Esophagus (tissue), 2 donors: ENCODE results near the gene DPP6. TPM values are rescaled to one million over a fixed set of nuclear protein-coding genes. Genes with fewer than 3 reads are reported as not detected.

ENCODE experiments used
- H3K27ac ChIP-seq, 2 donors: one replicate each; pipeline ENCODE4 v1.5.1; 2013; ENCODE audit warnings: low read depth in 2 of 2, mild to moderate bottlenecking in 2 of 2, inconsistent platforms in 1 of 2, low read length in 1 of 2, moderate library complexity in 1 of 2
- H3K27me3 ChIP-seq, 2 donors: one replicate each; pipeline ENCODE4 v1.6.1; 2013; ENCODE audit warnings: low read length in 2 of 2, control low read depth in 1 of 2, mild to moderate bottlenecking in 1 of 2; ENCODE audit not compliant: insufficient read depth in 2 of 2, control insufficient read depth in 1 of 2
- H3K36me3 ChIP-seq, 2 donors: one replicate each; pipeline ENCODE4 v1.6.1; 2013; ENCODE audit warnings: low read length in 1 of 2; ENCODE audit not compliant: control insufficient read depth in 2 of 2, insufficient read depth in 2 of 2
- H3K4me1 ChIP-seq, 2 donors: one replicate each; pipeline ENCODE4 v1.6.1; 2013; ENCODE audit warnings: low read length in 1 of 2; ENCODE audit not compliant: control insufficient read depth in 2 of 2, insufficient read depth in 2 of 2
- H3K4me3 ChIP-seq, 2 donors: one replicate each; pipeline ENCODE4 v1.5.1; 2013; ENCODE audit warnings: low read length in 2 of 2, mild to moderate bottlenecking in 2 of 2, low read depth in 1 of 2, moderate library complexity in 1 of 2
- H3K9me3 ChIP-seq, 2 donors: one replicate each; pipeline ENCODE4 v1.6.1; 2013; ENCODE audit warnings: mild to moderate bottlenecking in 2 of 2, low read depth in 1 of 2, low read length in 1 of 2, moderate library complexity in 1 of 2; ENCODE audit not compliant: control insufficient read depth in 2 of 2, insufficient read depth in 1 of 2
- WGBS, 2 donors: extraction: QIAGEN DNeasy Blood & Tissue Kit; methylation state at CpG; one replicate each; pipeline ENCODE4 v1.1.7; 2013; 5-methylcytosine and 5-hydroxymethylcytosine counted together
- polyA plus RNA-seq, 2 donors: library from polyadenylated mRNA; stranded (reverse); fragments of 200-250 nt; gene quantifications; one replicate each; pipeline ENCODE4 v1.2.3, GENCODE V29; 2013
- donor health status: healthy with polysubstance abuse.
- donor health status: Bipolar disorder and iron deficiency.

Gene DPP6
- polyA plus RNA-seq, 2 donors, result 0.24 to 0.60 TPM

GRCh38 chr7:154881526-154881925 lies 829.3 kb downstream of the DPP6 start:
- H3K27ac ChIP-seq, result no peak overlapping the region
- peaks cover 0 to 15% of the 10 kb centered on the region in 2 donors for H3K9me3 ChIP-seq
- WGBS, 2 donors, result 89 to 91% methylated on average over 11 of the region's 11 CpGs
- no peaks in the 10 kb centered on the region for H3K4me1 ChIP-seq
- H3K36me3 ChIP-seq, result no peaks in the 10 kb centered on the region
- no peak overlapping the region for H3K4me3 ChIP-seq
- no peaks in the 10 kb centered on the region for H3K27me3 ChIP-seq

GRCh38 chr7:154882931-154883474 lies 830.8 kb downstream of the DPP6 start:
- 91 to 95% methylated on average over 8 of the region's 8 CpGs for WGBS, 2 donors
- H3K4me3 ChIP-seq, result no peak overlapping the region
- no peaks in the 10 kb centered on the region for H3K36me3 ChIP-seq
- H3K9me3 ChIP-seq, result peaks cover 0 to 15% of the 10 kb centered on the region in 2 donors
- H3K4me1 ChIP-seq, result no peaks in the 10 kb centered on the region
- H3K27me3 ChIP-seq, result no peaks in the 10 kb centered on the region
- no peak overlapping the region for H3K27ac ChIP-seq

GRCh38 chr7:154884348-154884920 lies 832.2 kb downstream of the DPP6 start:
- 91 to 95% methylated on average over 7 of the region's 7 CpGs for WGBS, 2 donors
- Histone ChIP-seq H3K27me3 (no peaks in the 10 kb centered on the region), H3K4me1 (no peaks in the 10 kb centered on the region), H3K9me3 (peaks cover 0 to 22% of the 10 kb centered on the region in 2 donors), H3K4me3 (no peak overlapping the region), H3K27ac (no peak overlapping the region), H3K36me3 (no peaks in the 10 kb centered on the region)

DNA sequence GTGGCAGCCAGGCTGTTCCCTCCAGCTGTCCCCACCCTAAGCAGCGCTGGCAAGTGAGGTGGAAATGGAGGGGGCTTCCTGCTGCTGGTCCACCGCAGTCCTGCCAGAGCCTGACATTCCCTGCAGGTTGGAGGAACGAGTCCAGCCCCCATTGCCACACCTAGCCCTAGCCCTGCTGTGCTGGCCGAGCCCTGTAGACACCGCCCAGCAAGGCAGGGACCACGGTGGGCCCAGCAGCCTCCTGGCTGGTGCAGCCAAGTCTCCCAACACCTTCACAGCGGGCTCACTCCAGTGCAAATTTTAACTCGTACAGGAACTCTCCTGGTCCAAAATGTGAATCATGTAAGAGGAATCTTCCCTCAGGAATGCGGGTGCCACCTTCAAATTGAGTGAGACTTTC lies 834.4 kb downstream of the DPP6 start:
- H3K4me3 ChIP-seq, result no peak overlapping the region
- H3K4me1 ChIP-seq, result no peaks in the 10 kb centered on the region
- no peaks in the 10 kb centered on the region for H3K36me3 ChIP-seq
- H3K27me3 ChIP-seq, result no peaks in the 10 kb centered on the region
- WGBS, 2 donors, result 58 to 73% methylated on average over 9 of the region's 9 CpGs
- peaks cover 0 to 25% of the 10 kb centered on the region in 2 donors for H3K9me3 ChIP-seq
- H3K27ac ChIP-seq, result no peak overlapping the region

- H3K4me1 ChIP-seq, result no peaks in the 10 kb centered on the region
- H3K9me3 ChIP-seq, result peaks cover 0 to 23% of the 10 kb centered on the region in 2 donors
- no peak overlapping the region for H3K27ac ChIP-seq
- no peak overlapping the region for H3K4me3 ChIP-seq
- H3K36me3 ChIP-seq, result no peaks in the 10 kb centered on the region
- no peaks in the 10 kb centered on the region for H3K27me3 ChIP-seq
- 55% methylated on average over 3 of the region's 3 CpGs for WGBS, 2 donors
These were observed 836.5 kb downstream of the DPP6 start for GRCh38 chr7:154888690-154889089.

DNA sequence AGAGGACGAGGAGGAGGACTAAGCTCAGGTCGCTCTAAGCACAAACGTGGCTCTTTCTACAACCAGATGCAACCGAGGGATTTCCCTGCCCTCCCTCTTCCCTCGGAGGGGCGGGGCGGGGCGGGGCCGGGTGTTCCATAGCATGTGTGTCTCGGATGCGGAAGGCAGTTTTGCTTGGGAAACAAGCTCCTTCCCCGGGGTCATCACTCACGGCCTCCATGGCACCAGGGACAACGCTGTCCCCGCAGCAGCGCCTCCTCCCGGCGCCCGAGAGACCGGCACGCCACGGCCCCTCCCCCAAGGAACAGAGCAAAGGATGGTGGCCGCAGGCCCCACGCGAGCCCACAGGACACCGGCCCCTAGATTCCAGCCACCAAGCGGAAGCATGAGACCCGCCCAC lies 840.3 kb downstream of the DPP6 start:
- H3K36me3 ChIP-seq, result no peaks in the 10 kb centered on the region
- H3K9me3 ChIP-seq, result peaks cover 0 to 12% of the 10 kb centered on the region in 2 donors
- no peaks in the 10 kb centered on the region for H3K27me3 ChIP-seq
- WGBS, 2 donors, result 36 to 46% methylated on average over 28 of the region's 28 CpGs
- H3K27ac ChIP-seq, result no peak overlapping the region
- H3K4me1 ChIP-seq, result no peaks in the 10 kb centered on the region
- no peak overlapping the region for H3K4me3 ChIP-seq

GRCh38 chr7:154896076-154896475 lies 843.9 kb downstream of the DPP6 start:
- Histone ChIP-seq H3K4me3 (no peak overlapping the region), H3K9me3 (peaks cover 0 to 5% of the 10 kb centered on the region in 2 donors), H3K36me3 (no peaks in the 10 kb centered on the region), H3K27me3 (no peaks in the 10 kb centered on the region), H3K4me1 (no peaks in the 10 kb centered on the region), H3K27ac (no peak overlapping the region)
- WGBS, 2 donors, result 84 to 92% methylated on average over 11 of the region's 11 CpGs

GRCh38 chr7:154898973-154899855 lies 847.0 kb downstream of the DPP6 start:
- Histone ChIP-seq H3K4me1 (no peaks in the 10 kb centered on the region), H3K4me3 (no peak overlapping the region), H3K36me3 (no peaks in the 10 kb centered on the region), H3K9me3 (peaks cover 0 to 6% of the 10 kb centered on the region in 2 donors), H3K27me3 (no peaks in the 10 kb centered on the region), H3K27ac (no peak overlapping the region)
- 82 to 84% methylated on average over 24 of the region's 24 CpGs for WGBS, 2 donors

DNA sequence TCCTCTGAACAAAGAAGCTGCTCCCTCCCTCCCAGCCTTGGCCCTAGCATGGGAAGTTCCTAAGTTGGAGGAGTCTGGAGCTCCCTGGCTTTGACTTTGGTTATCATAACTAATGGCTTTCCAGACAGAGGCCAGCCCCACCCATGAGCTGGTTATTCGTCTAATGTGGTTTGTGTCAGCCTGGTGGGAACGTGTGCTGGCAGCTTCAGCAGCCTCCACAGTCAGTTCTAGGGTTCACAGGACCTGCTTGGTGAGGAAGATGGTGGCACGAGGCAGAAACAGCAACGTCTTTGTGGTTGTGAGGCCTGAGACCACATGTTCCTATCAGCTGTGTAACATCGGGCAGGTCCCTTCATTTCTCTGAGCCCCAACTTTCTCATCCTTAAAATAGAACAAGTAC lies 847.7 kb downstream of the DPP6 start:
- Histone ChIP-seq H3K4me1 (no peaks in the 10 kb centered on the region), H3K36me3 (no peaks in the 10 kb centered on the region), H3K4me3 (no peak overlapping the region), H3K27me3 (no peaks in the 10 kb centered on the region), H3K27ac (no peak overlapping the region), H3K9me3 (peaks cover 0 to 6% of the 10 kb centered on the region in 2 donors)
- 39 to 45% methylated on average over 5 of the region's 5 CpGs for WGBS, 2 donors
